Body of pancreas (tissue), 4 donors: ENCODE data around the gene CFC1B. TPM values are rescaled to one million over a fixed set of nuclear protein-coding genes. Genes with fewer than 3 reads are reported as not detected.
"Not testable (repeated sequence)": the region's sequence is repeated elsewhere in the genome, so short reads cannot be mapped to it uniquely, and the experiment has no call there.

Experiments used
- ATAC-seq: fragments of 150-250 bp; one replicate; pipeline ENCODE4 v1.9.1; 2016
- DNase-seq, 4 donors: peaks; one replicate each; pipeline ENCODE4 v3.0.0-alpha.2; 2019
- H3K27ac ChIP-seq, 4 donors: fragments of 200-600 bp; sonication (generic); 1 replicate in 3 of 4; 2 replicates in 1 of 4; pipeline versions ENCODE4 v1.5.1 to v1.6.1; 2016 to 2019; ENCODE audit warnings: mild to moderate bottlenecking in 1 of 4, mixed read lengths in 1 of 4, moderate library complexity in 1 of 4
- H3K27me3 ChIP-seq, 2 donors: fragments of 200-600 bp; sonication (generic); one replicate each; pipeline ENCODE4 v1.6.0; 2016; ENCODE audit warnings: mild to moderate bottlenecking in 1 of 2
- H3K36me3 ChIP-seq, 2 donors: fragments of 200-600 bp; sonication (generic); replicated peaks in 1 of 2; 2 replicates each; pipeline ENCODE4 v1.5.1; 2016; ENCODE audit warnings: low read depth in 2 of 2; ENCODE audit not compliant: insufficient read depth in 1 of 2
- H3K4me1 ChIP-seq: fragments of 200-600 bp; sonication (generic); one replicate; pipeline ENCODE4 v1.6.0; 2016
- H3K4me3 ChIP-seq, 2 donors: fragments of 200-600 bp; sonication (generic); 1 replicate in 1 of 2; 2 replicates in 1 of 2; pipeline ENCODE4 v1.5.1; 2016 to 2019
- H3K9me3 ChIP-seq, 3 donors: fragments of 200-600 bp; sonication (generic); 1 replicate in 2 of 3; 2 replicates in 1 of 3; pipeline ENCODE4 v1.5.1; 2016
- WGBS, 2 donors: methylation state at CpG; one replicate each; pipeline ENCODE4 v1.1.5; 2017; 5-methylcytosine and 5-hydroxymethylcytosine counted together
- intact Hi-C: fragments of 100-400 bp; cut with DNase I; formaldehyde crosslinking; loops from one replicate; pipeline ENCODE4 v1.15.1; 2023
- small RNA-seq: library from RNA; depleted of rRNA; stranded (forward); fragments of <200 nt; gene quantifications from one replicate; pipeline ENCODE3, GENCODE V24; 2016
- total RNA-seq, 2 donors: library from RNA; depleted of rRNA; stranded (reverse); fragments of >200 nt; gene quantifications; one replicate each; pipeline ENCODE4 v1.1.0, GENCODE V29; 2016

Gene CFC1B
- total RNA-seq, 2 donors from 2014 or later: not detected

GRCh38 chr2:130574230-130574629 lies 53.2 kb downstream of the CFC1B start:
- ATAC-seq, H3K4me1 ChIP-seq, H3K27ac ChIP-seq, H3K4me3 ChIP-seq, H3K9me3 ChIP-seq, intact Hi-C loops, DNase-seq, H3K27me3 ChIP-seq, H3K36me3 ChIP-seq: not testable (repeated sequence)
- WGBS, 2 donors: 73% methylated on average over 4 of the region's 13 CpGs; no CpG with 5 or more reads in 1 of the 2 donors

DNA sequence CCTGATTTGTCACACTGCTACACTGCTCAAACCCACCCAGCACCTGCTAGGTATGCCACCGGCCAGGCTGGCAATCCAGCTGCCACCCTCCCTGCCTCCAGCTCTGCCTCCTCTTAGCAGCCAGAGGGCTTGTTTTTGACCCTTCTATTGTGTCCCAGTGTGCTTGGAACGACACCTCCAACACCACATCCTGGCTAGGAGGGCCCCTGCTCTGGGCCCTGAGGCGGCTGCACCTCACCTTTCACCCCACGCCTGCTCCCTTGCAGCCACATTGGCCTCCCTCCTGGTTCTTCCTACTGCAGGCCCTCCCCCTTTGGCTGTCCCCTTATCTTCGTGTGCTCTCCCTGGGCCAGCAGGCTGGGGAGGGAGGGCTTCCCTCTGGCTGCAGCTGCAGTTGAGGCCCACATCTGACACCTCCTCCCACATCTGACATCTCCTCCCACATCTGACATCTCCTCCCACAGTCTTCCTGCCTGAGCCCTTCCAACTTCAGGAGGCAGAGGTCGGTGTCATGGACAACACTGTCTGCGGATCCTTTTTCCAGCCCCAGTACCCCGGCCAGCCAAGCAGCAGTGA lies 55.3 kb downstream of the CFC1B start:
- ATAC-seq, H3K9me3 ChIP-seq, H3K4me3 ChIP-seq, DNase-seq, H3K27ac ChIP-seq, H3K36me3 ChIP-seq, intact Hi-C loops, H3K4me1 ChIP-seq, H3K27me3 ChIP-seq: not testable (repeated sequence)
- WGBS, 2 donors: no CpG with 5 or more reads among the region's 8 CpGs

- H3K36me3 ChIP-seq, intact Hi-C loops, DNase-seq, H3K4me3 ChIP-seq, H3K27me3 ChIP-seq, H3K27ac ChIP-seq, H3K4me1 ChIP-seq, H3K9me3 ChIP-seq, ATAC-seq: not testable (repeated sequence)
- no CpG with 5 or more reads among the region's 4 CpGs for WGBS, 2 donors
Observed at GRCh38 chr2:130577559-130577958, 56.5 kb downstream of the CFC1B start.

Small RNAs within 50 kb of the gene (small RNA-seq; reads per million reads assigned to genes)
- gene RF00017: not detected
- not detected for gene RNU6-473P

Other genes with a start within 250 kb of the CFC1B start
- 10 to 100 TPM; 77.5 to 78.1 TPM for gene IMP4, start 178.3 kb upstream of the CFC1B start, total RNA-seq
- 100 to 1,000 TPM in 1 of 2 donors, 10 to 100 TPM in 1; 61.7 to 156 TPM for gene PTPN18, start 165.2 kb upstream of the CFC1B start, total RNA-seq
- gene POTEI, start 11.9 kb upstream of the CFC1B start, total RNA-seq: under 1 TPM in 1 of 2 donors, not detected in 1; under 0.01 TPM
- gene CFC1, start 78.4 kb downstream of the CFC1B start, total RNA-seq: 10 to 100 TPM; 16.1 to 24.7 TPM
- gene POTEJ, start 90.2 kb downstream of the CFC1B start, total RNA-seq: under 1 TPM in 1 of 2 donors, not detected in 1; 0.52 TPM
- not detected for gene GPR148, start 207.8 kb downstream of the CFC1B start, total RNA-seq
- under 1 TPM; 0.33 to 0.78 TPM for gene AMER3, start 234.3 kb downstream of the CFC1B start, total RNA-seq